ENCODE results near the gene SORBS2. TPM values are rescaled to one million over a fixed set of nuclear protein-coding genes. Genes with fewer than 3 reads are reported as not detected.

The SORBS2 gene
- polyA plus RNA-seq, 2 of the 4 experiments (the other 2 are of a cell fraction): 0.23 to 0.90 TPM

GRCh38 chr4:185660340-185660739, 151.7 kb downstream of the SORBS2 start:
- H3K9me3 ChIP-seq: no peaks in the 10 kb centered on the region
- ATAC-seq (no peak), FAIRE-seq (no peak), DNase-seq (ENCODE audit: low read depth in 1 of 2, low spot score in 1 of 2) (no peak)
- no peak overlapping the region for H3K4me3 ChIP-seq
- 49% methylated on average over 5 of the region's 5 CpGs for WGBS (ENCODE audit: missing lambda C conversion rate)
- no peak overlapping the region for H3K4me2 ChIP-seq
- TF ChIP-seq RARB (CRISPR knock-in tag; IDR thresholded peaks at IDR 0.05) (no peak), PHF8 (IDR thresholded peaks at IDR 0.05; ENCODE audit: borderline replicate concordance, low read depth) (no peak), KDM1A (IDR thresholded peaks at IDR 0.05; ENCODE audit: low read depth) (no peak), CBX2 (IDR thresholded peaks at IDR 0.05; ENCODE audit: borderline replicate concordance, low read depth) (no peak), HEYL (CRISPR knock-in tag; IDR thresholded peaks at IDR 0.05) (no peak), EHF (CRISPR knock-in tag; IDR thresholded peaks at IDR 0.05) (no peak), REST (IDR thresholded peaks at IDR 0.05) (no peak), RFX5 (IDR thresholded peaks at IDR 0.05) (no peak), CBX8 (IDR thresholded peaks at IDR 0.05) (no peak), RNF2 (IDR thresholded peaks at IDR 0.05; ENCODE audit: borderline replicate concordance, low read depth) (no peak), USF2 (IDR thresholded peaks at IDR 0.05) (no peak)
- ChIA-PET POLR2A (no interaction called here), CTCF (interaction anchor here (1.7 kb wide), 1 partner anchor 361 kb away, joined by 6 read pairs; no protein-coding TSS in a partner anchor)
- no peak overlapping the region for H3K27ac ChIP-seq
- H3K4me1 ChIP-seq: no peaks in the 10 kb centered on the region

- POLR2A ChIA-PET: no interaction called here
- CTCF ChIA-PET: no interaction called here
- WGBS (ENCODE audit: missing lambda C conversion rate): 95% methylated on average over 1 of the region's 1 CpG
Observed at GRCh38 chr4:185657699-185658098, 154.3 kb downstream of the SORBS2 start.

GRCh38 chr4:185657183-185657582, 154.8 kb downstream of the SORBS2 start:
- no peak overlapping the region for H3K27ac ChIP-seq
- TF ChIP-seq POLR2AphosphoS2 (conservative IDR thresholded peaks at IDR 0.05; ENCODE audit: low read length) (no peak), BCL3 (IDR thresholded peaks at IDR 0.05) (no peak), BHLHE40 (IDR thresholded peaks at IDR 0.05; ENCODE audit: low read depth, low read length) (no peak), E2F6 (IDR thresholded peaks at IDR 0.05; ENCODE audit: borderline replicate concordance, low read depth) (no peak), MAZ (IDR thresholded peaks at IDR 0.05; ENCODE audit: borderline replicate concordance, low read depth, low read length) (no peak), CBX2 (IDR thresholded peaks at IDR 0.05; ENCODE audit: borderline replicate concordance, low read depth) (no peak), HDAC2 (IDR thresholded peaks at IDR 0.05) (no peak), EHF (CRISPR knock-in tag; IDR thresholded peaks at IDR 0.05) (no peak), NFE2L2 (conservative IDR thresholded peaks at IDR 0.05; ENCODE audit: low read length) (no peak), ZNF302 (CRISPR knock-in tag; IDR thresholded peaks at IDR 0.05) (no peak), EP300 (IDR thresholded peaks at IDR 0.05) (no peak), JUNB (IDR thresholded peaks at IDR 0.05) (no peak)
- ChIA-PET CTCF (interaction anchor here (0.6 kb wide), 1 partner anchor 104 kb away, joined by 3 read pairs; no protein-coding TSS in a partner anchor), POLR2A (no interaction called here)
- H3K4me1 ChIP-seq: no peaks in the 10 kb centered on the region
- DNase-seq (ENCODE audit: low read depth in 1 of 2, low spot score in 1 of 2) (no peak), FAIRE-seq (no peak), ATAC-seq (no peak)
- no peaks in the 10 kb centered on the region for H3K9me3 ChIP-seq
- 81% methylated on average over 12 of the region's 14 CpGs for whole genome bisulfite sequencing (ENCODE audit: missing lambda C conversion rate)
- H3K4me2 ChIP-seq: no peak overlapping the region
- no peak overlapping the region for H3K4me3 ChIP-seq

More at GRCh38 chr4:185657699-185658098, 154.3 kb downstream of the SORBS2 start:
- TF ChIP-seq KDM5A (IDR thresholded peaks at IDR 0.05) (no peak), ZFP36 (IDR thresholded peaks at IDR 0.05; ENCODE audit: borderline replicate concordance, partially characterized antibody) (no peak), EP300 (IDR thresholded peaks at IDR 0.05) (no peak), HOXB5 (CRISPR knock-in tag; IDR thresholded peaks at IDR 0.05) (no peak), NPAS2 (CRISPR knock-in tag; IDR thresholded peaks at IDR 0.05; ENCODE audit: borderline replicate concordance) (no peak)
- Histone ChIP-seq H3K4me1 (no peaks in the 10 kb centered on the region), H3K9me3 (no peaks in the 10 kb centered on the region), H3K4me3 (no peak overlapping the region), H3K4me2 (no peak overlapping the region), H3K27ac (no peak overlapping the region)
- FAIRE-seq (no peak), ATAC-seq (no peak), DNase-seq (ENCODE audit: low read depth in 1 of 2, low spot score in 1 of 2) (no peak)
